Esophagus mucosa (tissue), 1 donor: Measurements from ENCODE around the gene STK32B. TPM values are rescaled to one million over a fixed set of nuclear protein-coding genes. Genes with fewer than 3 reads are reported as not detected.

Experiments
- ATAC-seq: fragments of 200-7000 bp; cut with Tn5 transposase; one replicate; pipeline ENCODE4 v1.9.1; 2020
- total RNA-seq: library from RNA; stranded (reverse); gene quantifications from one replicate; pipeline ENCODE4 v1.2.4, GENCODE V29; 2023
- donor health status: DM: yes; HTN: yes; CAD: no.

Gene STK32B
- total RNA-seq, 1 donor from 2014 or later = 0.28 TPM

GRCh38 chr4:5547651-5548249 is 496.5 kb downstream of the STK32B start:
- no peak for ATAC-seq

Other genes starting within 250 kb of the STK32B start
- 0.36 TPM for gene MSX1, start 191.8 kb upstream of the STK32B start, total RNA-seq
- 0.88 TPM for gene CYTL1, start 32.0 kb upstream of the STK32B start, total RNA-seq